ENCODE data around the gene PRELID1. TPM values are rescaled to one million over a fixed set of nuclear protein-coding genes. Genes with fewer than 3 reads are reported as not detected.

The PRELID1 gene
- total RNA-seq, 1 experiment from 2014 or later, result 112 TPM

- no peak for DNase-seq
- Histone ChIP-seq H3K27ac (ENCODE audit: low read length) (no peak overlapping the region), H3K4me2 (ENCODE audit: low read depth, low read length, poor library complexity, severe bottlenecking) (no peak overlapping the region), H3K9ac (ENCODE audit: low read length) (no peak overlapping the region), H3K9me2 (replicated peaks; ENCODE audit: insufficient read depth, low read length) (no peaks in the 10 kb centered on the region), H3K4me3 (ENCODE audit: low read length) (no peak overlapping the region), H2AFZ (ENCODE audit: low read length) (no peak overlapping the region), H3K36me3 (ENCODE audit: insufficient read depth, low read length) (peaks cover 11% of the 10 kb centered on the region; the same call in 1 of the 2 replicates), H3K79me2 (ENCODE audit: low read length) (no peaks in the 10 kb centered on the region), H3K4me1 (ENCODE audit: low read length) (no peaks in the 10 kb centered on the region), H3K9me3 (ENCODE audit: low read length) (no peaks in the 10 kb centered on the region), H4K20me1 (ENCODE audit: insufficient read depth, low read depth, low read length) (peaks cover 5% of the 10 kb centered on the region; the same call in 1 of the 2 replicates), H3K27me3 (ENCODE audit: low read length) (no peaks in the 10 kb centered on the region)
These were observed 29.3 kb downstream of the PRELID1 start for GRCh38 chr5:177332896-177333260.

GRCh38 chr5:177333420-177334154, 30.0 kb downstream of the PRELID1 start:
- DNase-seq, result no peak
- Histone ChIP-seq H3K9me2 (replicated peaks; ENCODE audit: insufficient read depth, low read length) (no peaks in the 10 kb centered on the region), H3K79me2 (ENCODE audit: low read length) (no peaks in the 10 kb centered on the region), H3K36me3 (ENCODE audit: insufficient read depth, low read length) (peaks cover 11% of the 10 kb centered on the region; the same call in 1 of the 2 replicates), H3K4me1 (ENCODE audit: low read length) (no peaks in the 10 kb centered on the region), H2AFZ (ENCODE audit: low read length) (no peak overlapping the region), H3K4me2 (ENCODE audit: low read depth, low read length, poor library complexity, severe bottlenecking) (no peak overlapping the region), H3K9ac (ENCODE audit: low read length) (no peak overlapping the region), H4K20me1 (ENCODE audit: insufficient read depth, low read depth, low read length) (peaks cover 5% of the 10 kb centered on the region; the same call in 1 of the 2 replicates), H3K9me3 (ENCODE audit: low read length) (no peaks in the 10 kb centered on the region), H3K27me3 (ENCODE audit: low read length) (no peaks in the 10 kb centered on the region), H3K4me3 (ENCODE audit: low read length) (no peak overlapping the region), H3K27ac (ENCODE audit: low read length) (no peak overlapping the region)

DNA sequence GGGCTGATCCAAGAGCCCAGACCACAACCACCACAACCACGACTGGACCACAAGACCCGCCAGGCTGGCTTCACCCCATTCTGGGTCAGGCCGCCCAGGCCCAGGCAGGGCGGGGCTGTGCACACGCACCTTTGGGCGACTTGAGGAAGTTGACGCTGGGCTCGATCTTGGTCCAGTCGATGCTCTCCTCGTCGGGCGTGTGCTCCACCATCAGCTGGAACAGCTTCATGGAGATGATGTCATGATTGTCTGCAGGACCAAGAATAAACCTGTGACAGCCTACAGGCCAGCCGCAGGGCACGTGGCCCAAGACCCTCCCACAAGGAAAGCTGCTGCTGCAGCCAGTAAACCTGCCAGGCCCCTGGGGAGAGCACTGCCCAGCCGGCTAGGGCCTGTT, 30.6 kb downstream of the PRELID1 start:
- no peak overlapping the region for H3K4me3 ChIP-seq (ENCODE audit: low read length)
- peaks cover 11% of the 10 kb centered on the region; the same call in 1 of the 2 replicates for H3K36me3 ChIP-seq (ENCODE audit: insufficient read depth, low read length)
- no peak overlapping the region for H2AFZ ChIP-seq (ENCODE audit: low read length)
- H3K9me3 ChIP-seq (ENCODE audit: low read length), result no peaks in the 10 kb centered on the region
- no peak overlapping the region for H3K4me2 ChIP-seq (ENCODE audit: low read depth, low read length, poor library complexity, severe bottlenecking)
- no peaks in the 10 kb centered on the region for H3K9me2 ChIP-seq (replicated peaks; ENCODE audit: insufficient read depth, low read length)
- H3K27me3 ChIP-seq (ENCODE audit: low read length), result no peaks in the 10 kb centered on the region
- H3K27ac ChIP-seq (ENCODE audit: low read length), result no peak overlapping the region
- H3K79me2 ChIP-seq (ENCODE audit: low read length), result peaks cover 4% of the 10 kb centered on the region; the same call in 1 of the 2 replicates
- no peak overlapping the region for H3K9ac ChIP-seq (ENCODE audit: low read length)
- no peaks in the 10 kb centered on the region for H3K4me1 ChIP-seq (ENCODE audit: low read length)
- peaks cover 6% of the 10 kb centered on the region; the same call in 1 of the 2 replicates for H4K20me1 ChIP-seq (ENCODE audit: insufficient read depth, low read depth, low read length)
- DNase-seq, result no peak

DNA sequence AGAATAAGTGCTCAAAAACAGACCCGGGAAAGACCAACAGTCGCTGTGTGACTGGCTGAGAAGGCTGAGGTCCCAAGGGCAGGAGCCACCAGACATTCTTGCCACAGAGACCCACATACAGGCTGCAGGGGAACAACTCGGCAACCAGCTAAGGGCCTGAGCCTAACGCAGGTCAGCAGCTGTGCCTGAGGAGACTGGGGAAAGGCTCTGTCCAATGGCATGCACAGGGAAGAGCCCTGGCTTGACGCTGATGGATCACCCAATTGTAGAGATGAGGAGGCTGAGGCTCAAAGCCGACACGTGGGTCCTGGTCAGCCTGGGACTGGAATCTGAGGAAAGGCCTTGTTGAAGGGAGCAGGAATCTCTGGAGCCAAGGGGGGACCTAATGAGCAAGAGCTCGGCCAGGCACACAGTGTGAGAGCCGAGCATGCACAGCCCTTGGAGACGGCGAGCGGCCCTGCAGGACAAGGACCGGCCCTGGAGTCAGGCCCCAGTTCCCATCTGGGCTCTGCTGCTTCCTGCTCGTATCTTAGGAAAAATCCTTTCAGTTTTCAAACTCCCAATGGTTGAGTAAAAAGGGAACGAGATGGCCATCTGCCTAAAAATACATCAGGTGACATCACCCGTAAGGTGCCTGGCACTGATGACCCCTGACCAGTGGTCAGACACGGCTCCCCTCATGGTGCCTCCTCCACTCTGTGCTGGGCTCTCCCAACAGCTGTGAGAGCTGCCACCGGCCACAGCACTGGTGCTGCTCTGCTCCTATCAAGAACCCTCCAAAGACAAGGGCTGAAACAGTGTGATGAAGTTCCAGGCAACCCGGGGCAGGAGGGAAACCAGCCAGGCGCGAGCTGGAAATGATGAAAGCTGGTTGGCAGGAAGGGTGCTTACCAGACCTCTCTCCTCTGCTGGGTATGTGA, 31.4 kb downstream of the PRELID1 start:
- Histone ChIP-seq H3K36me3 (ENCODE audit: insufficient read depth, low read length) (peaks cover 11% of the 10 kb centered on the region; the same call in 1 of the 2 replicates), H3K27ac (ENCODE audit: low read length) (no peak overlapping the region), H3K27me3 (ENCODE audit: low read length) (no peaks in the 10 kb centered on the region), H4K20me1 (ENCODE audit: insufficient read depth, low read depth, low read length) (peaks cover 9% of the 10 kb centered on the region; the same call in 1 of the 2 replicates), H3K9me2 (replicated peaks; ENCODE audit: insufficient read depth, low read length) (no peaks in the 10 kb centered on the region), H3K9me3 (ENCODE audit: low read length) (no peaks in the 10 kb centered on the region), H3K4me2 (ENCODE audit: low read depth, low read length, poor library complexity, severe bottlenecking) (no peak overlapping the region), H3K9ac (ENCODE audit: low read length) (no peak overlapping the region), H2AFZ (ENCODE audit: low read length) (no peak overlapping the region), H3K4me3 (ENCODE audit: low read length) (no peak overlapping the region), H3K79me2 (ENCODE audit: low read length) (peaks cover 13% of the 10 kb centered on the region), H3K4me1 (ENCODE audit: low read length) (no peaks in the 10 kb centered on the region)
- DNase-seq, result no peak

DNA sequence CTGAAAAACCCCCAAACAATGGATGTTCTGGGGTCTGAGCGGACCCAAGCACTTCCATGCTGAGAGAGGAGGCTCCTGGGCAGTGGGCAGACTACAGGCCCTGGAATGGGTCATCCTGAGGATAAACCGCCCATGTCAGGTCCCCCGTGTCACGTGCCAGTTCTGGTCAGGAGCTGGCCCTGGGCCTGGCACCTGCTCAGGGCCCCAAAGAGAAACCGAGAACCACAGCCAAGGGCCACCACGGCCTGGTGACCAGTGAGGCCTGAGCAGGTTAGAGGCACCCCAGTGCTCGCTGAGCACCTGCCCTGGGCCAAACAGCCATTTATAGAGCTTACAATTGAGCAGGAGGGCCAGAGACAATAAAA, 32.1 kb downstream of the PRELID1 start:
- no peaks in the 10 kb centered on the region for H3K4me1 ChIP-seq (ENCODE audit: low read length)
- H3K27me3 ChIP-seq (ENCODE audit: low read length), result no peaks in the 10 kb centered on the region
- H3K9ac ChIP-seq (ENCODE audit: low read length), result no peak overlapping the region
- no peak overlapping the region for H2AFZ ChIP-seq (ENCODE audit: low read length)
- H4K20me1 ChIP-seq (ENCODE audit: insufficient read depth, low read depth, low read length), result peaks cover 9% of the 10 kb centered on the region; the same call in 1 of the 2 replicates
- H3K4me3 ChIP-seq (ENCODE audit: low read length), result no peak overlapping the region
- H3K36me3 ChIP-seq (ENCODE audit: insufficient read depth, low read length), result peaks cover 11% of the 10 kb centered on the region; the same call in 1 of the 2 replicates
- H3K9me3 ChIP-seq (ENCODE audit: low read length), result no peaks in the 10 kb centered on the region
- DNase-seq, result no peak
- H3K79me2 ChIP-seq (ENCODE audit: low read length), result peaks cover 15% of the 10 kb centered on the region
- H3K9me2 ChIP-seq (replicated peaks; ENCODE audit: insufficient read depth, low read length), result no peaks in the 10 kb centered on the region
- no peak overlapping the region for H3K27ac ChIP-seq (ENCODE audit: low read length)
- no peak overlapping the region for H3K4me2 ChIP-seq (ENCODE audit: low read depth, low read length, poor library complexity, severe bottlenecking)

DNA sequence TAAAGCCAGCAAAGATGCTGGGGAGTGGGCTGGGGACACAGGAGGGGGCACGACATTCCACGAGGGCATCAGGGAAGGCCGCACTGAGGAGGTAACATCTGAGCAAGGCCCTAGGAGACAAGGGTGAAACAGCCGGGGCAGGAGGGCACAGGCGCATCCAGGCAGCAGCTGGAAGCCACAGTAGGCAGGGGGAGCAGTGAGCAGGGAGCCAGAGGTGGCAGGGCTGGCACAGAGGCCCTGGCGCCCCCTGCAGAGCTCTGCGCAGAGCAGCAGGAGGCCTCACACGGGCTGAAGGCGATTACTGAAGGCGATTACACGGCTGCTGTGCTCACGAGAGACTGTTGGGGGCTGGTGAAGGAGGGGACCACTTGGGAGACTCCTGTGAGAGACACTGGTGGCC, 32.5 kb downstream of the PRELID1 start:
- Histone ChIP-seq H4K20me1 (ENCODE audit: insufficient read depth, low read depth, low read length) (peaks cover 9% of the 10 kb centered on the region; the same call in 1 of the 2 replicates), H3K36me3 (ENCODE audit: insufficient read depth, low read length) (peaks cover 11% of the 10 kb centered on the region; the same call in 1 of the 2 replicates), H3K4me2 (ENCODE audit: low read depth, low read length, poor library complexity, severe bottlenecking) (no peak overlapping the region), H2AFZ (ENCODE audit: low read length) (no peak overlapping the region), H3K79me2 (ENCODE audit: low read length) (peaks cover 15% of the 10 kb centered on the region), H3K27me3 (ENCODE audit: low read length) (no peaks in the 10 kb centered on the region), H3K4me3 (ENCODE audit: low read length) (no peak overlapping the region), H3K4me1 (ENCODE audit: low read length) (no peaks in the 10 kb centered on the region), H3K9me2 (replicated peaks; ENCODE audit: insufficient read depth, low read length) (no peaks in the 10 kb centered on the region), H3K27ac (ENCODE audit: low read length) (no peak overlapping the region), H3K9ac (ENCODE audit: low read length) (no peak overlapping the region), H3K9me3 (ENCODE audit: low read length) (no peaks in the 10 kb centered on the region)
- peak; percentile 83 for DNase-seq

GRCh38 chr5:177336603-177337494, 33.2 kb downstream of the PRELID1 start:
- H3K27me3 ChIP-seq (ENCODE audit: low read length), result no peaks in the 10 kb centered on the region
- peaks cover 22% of the 10 kb centered on the region for H3K79me2 ChIP-seq (ENCODE audit: low read length)
- H3K4me3 ChIP-seq (ENCODE audit: low read length), result no peak overlapping the region
- no peak overlapping the region for H3K9ac ChIP-seq (ENCODE audit: low read length)
- H3K9me2 ChIP-seq (replicated peaks; ENCODE audit: insufficient read depth, low read length), result no peaks in the 10 kb centered on the region
- no peak for DNase-seq
- peaks cover 17% of the 10 kb centered on the region; the same call in 1 of the 2 replicates for H3K36me3 ChIP-seq (ENCODE audit: insufficient read depth, low read length)
- no peak overlapping the region for H2AFZ ChIP-seq (ENCODE audit: low read length)
- peaks cover 9% of the 10 kb centered on the region; the same call in 1 of the 2 replicates for H4K20me1 ChIP-seq (ENCODE audit: insufficient read depth, low read depth, low read length)
- no peak overlapping the region for H3K27ac ChIP-seq (ENCODE audit: low read length)
- H3K4me1 ChIP-seq (ENCODE audit: low read length), result no peaks in the 10 kb centered on the region
- no peaks in the 10 kb centered on the region for H3K9me3 ChIP-seq (ENCODE audit: low read length)
- no peak overlapping the region for H3K4me2 ChIP-seq (ENCODE audit: low read depth, low read length, poor library complexity, severe bottlenecking)
